Inflammatory macrophage treated with lipopolysaccharide for 4 hours (primary cell): ENCODE results near the gene RNF150.

Experiments
- DNase-seq: peaks from one replicate; pipeline ENCODE4 v3.0.0-alpha.2; 2020

The RNF150 gene

GRCh38 chr4:140969296-140969695, 164.0 kb downstream of the RNF150 start:
- DNase-seq, result no peak

GRCh38 chr4:140968371-140968770, 164.9 kb downstream of the RNF150 start:
- DNase-seq, result no peak

GRCh38 chr4:140963883-140964282, 169.4 kb downstream of the RNF150 start:
- DNase-seq, result no peak

- no peak for DNase-seq
Observed at GRCh38 chr4:140955641-140956040, 177.6 kb downstream of the RNF150 start.

- DNase-seq, result peak; percentile 7
Observed at GRCh38 chr4:140952717-140953116, 180.6 kb downstream of the RNF150 start.

- no peak for DNase-seq
Observed at GRCh38 chr4:140947506-140947905, 185.8 kb downstream of the RNF150 start.

GRCh38 chr4:140945106-140945505, 188.2 kb downstream of the RNF150 start:
- DNase-seq, result no peak

GRCh38 chr4:140944572-140944971, 188.7 kb downstream of the RNF150 start:
- no peak for DNase-seq

- no peak for DNase-seq
Observed at GRCh38 chr4:140944199-140944515, 189.1 kb downstream of the RNF150 start.

- DNase-seq, result no peak
Observed at GRCh38 chr4:140943486-140944198, 189.6 kb downstream of the RNF150 start.

- no peak for DNase-seq
Observed at GRCh38 chr4:140940589-140940988, 192.7 kb downstream of the RNF150 start.

GRCh38 chr4:140937866-140938265, 195.4 kb downstream of the RNF150 start:
- no peak for DNase-seq

GRCh38 chr4:140935254-140935653, 198.0 kb downstream of the RNF150 start:
- DNase-seq, result no peak

- DNase-seq, result no peak
Observed at GRCh38 chr4:140932501-140933045, 200.7 kb downstream of the RNF150 start.

- no peak for DNase-seq
Observed at GRCh38 chr4:140931911-140932310, 201.4 kb downstream of the RNF150 start.

- no peak for DNase-seq
Observed at GRCh38 chr4:140930557-140930956, 202.7 kb downstream of the RNF150 start.

- DNase-seq, result no peak
Observed at GRCh38 chr4:140930011-140930410, 203.3 kb downstream of the RNF150 start.

- DNase-seq, result no peak
Observed at GRCh38 chr4:140928880-140929279, 204.4 kb downstream of the RNF150 start.

- DNase-seq, result no peak
Observed at GRCh38 chr4:140926672-140927071, 206.6 kb downstream of the RNF150 start.

- DNase-seq, result no peak
Observed at GRCh38 chr4:140925417-140925816, 207.9 kb downstream of the RNF150 start.

- no peak for DNase-seq
Observed at GRCh38 chr4:140924761-140925392, 208.4 kb downstream of the RNF150 start.

GRCh38 chr4:140906993-140907962, 226.0 kb downstream of the RNF150 start:
- DNase-seq, result no peak

GRCh38 chr4:140904904-140905303, 228.4 kb downstream of the RNF150 start:
- no peak for DNase-seq
